Measurements from ENCODE around the gene OBP2A.

Gene OBP2A

GRCh38 chr9:135592625-135593024 is 46.7 kb downstream of the OBP2A start:
- H3K9ac ChIP-seq = no peak overlapping the region
- no peaks in the 10 kb centered on the region for H3K9me3 ChIP-seq (ENCODE audit: control insufficient read depth, low read length)
- H2AFZ ChIP-seq = no peak overlapping the region
- H3K36me3 ChIP-seq (ENCODE audit: control insufficient read depth, insufficient read depth, low read length) = no peaks in the 10 kb centered on the region
- no peaks in the 10 kb centered on the region for H3K79me2 ChIP-seq
- H3K4me2 ChIP-seq (ENCODE audit: low read length) = no peak overlapping the region
- H3K27me3 ChIP-seq (ENCODE audit: control insufficient read depth, insufficient read depth, low read length) = no peaks in the 10 kb centered on the region
- no peaks in the 10 kb centered on the region for H3K4me1 ChIP-seq
- no peak overlapping the region for H3K4me3 ChIP-seq (ENCODE audit: low read depth, low read length)
- no peak for TF ChIP-seq CTCF (IDR thresholded peaks at IDR 0.05)
- H3K27ac ChIP-seq = no peak overlapping the region

GRCh38 chr9:135596211-135596610 is 50.3 kb downstream of the OBP2A start:
- H3K79me2 ChIP-seq = no peaks in the 10 kb centered on the region
- no peaks in the 10 kb centered on the region for H3K9me3 ChIP-seq (ENCODE audit: control insufficient read depth, low read length)
- H3K36me3 ChIP-seq (ENCODE audit: control insufficient read depth, insufficient read depth, low read length) = no peaks in the 10 kb centered on the region
- H3K27ac ChIP-seq = no peak overlapping the region
- no peaks in the 10 kb centered on the region for H3K4me1 ChIP-seq
- no peak overlapping the region for H2AFZ ChIP-seq
- H3K4me2 ChIP-seq (ENCODE audit: low read length) = no peak overlapping the region
- no peak overlapping the region for H3K4me3 ChIP-seq (ENCODE audit: low read depth, low read length)
- no peak for TF ChIP-seq CTCF (IDR thresholded peaks at IDR 0.05)
- H3K27me3 ChIP-seq (ENCODE audit: control insufficient read depth, insufficient read depth, low read length) = no peaks in the 10 kb centered on the region
- H3K9ac ChIP-seq = no peak overlapping the region
